Measurements from ENCODE around the gene CHST12. TPM values are rescaled to one million over a fixed set of nuclear protein-coding genes. Genes with fewer than 3 reads are reported as not detected.

CHST12 gene
- total RNA-seq (2014; rRNA removed; shearing (Covaris generic)) (3.1 and 3.9 TPM in 2 replicates), total RNA-seq (2022) (41.2 and 43.4 TPM in 2 replicates), Bru-seq, nascent RNA (percentile 60 among the genes with signal in this experiment), BruChase-seq, experiment 1, labeled RNA remaining after a 6-hour chase (percentile 77 among the genes with signal in this experiment), BruChase-seq, experiment 2, labeled RNA remaining after a 2-hour chase (percentile 64 among the genes with signal in this experiment)
- long read RNA-seq, full-length matches to known transcripts: 96 of 135 reads
- long read RNA-seq, partial matches to known transcripts: 3 of 135 reads
- long read RNA-seq, other reads (novel, unspliced or antisense): 36 of 135 reads

DNA sequence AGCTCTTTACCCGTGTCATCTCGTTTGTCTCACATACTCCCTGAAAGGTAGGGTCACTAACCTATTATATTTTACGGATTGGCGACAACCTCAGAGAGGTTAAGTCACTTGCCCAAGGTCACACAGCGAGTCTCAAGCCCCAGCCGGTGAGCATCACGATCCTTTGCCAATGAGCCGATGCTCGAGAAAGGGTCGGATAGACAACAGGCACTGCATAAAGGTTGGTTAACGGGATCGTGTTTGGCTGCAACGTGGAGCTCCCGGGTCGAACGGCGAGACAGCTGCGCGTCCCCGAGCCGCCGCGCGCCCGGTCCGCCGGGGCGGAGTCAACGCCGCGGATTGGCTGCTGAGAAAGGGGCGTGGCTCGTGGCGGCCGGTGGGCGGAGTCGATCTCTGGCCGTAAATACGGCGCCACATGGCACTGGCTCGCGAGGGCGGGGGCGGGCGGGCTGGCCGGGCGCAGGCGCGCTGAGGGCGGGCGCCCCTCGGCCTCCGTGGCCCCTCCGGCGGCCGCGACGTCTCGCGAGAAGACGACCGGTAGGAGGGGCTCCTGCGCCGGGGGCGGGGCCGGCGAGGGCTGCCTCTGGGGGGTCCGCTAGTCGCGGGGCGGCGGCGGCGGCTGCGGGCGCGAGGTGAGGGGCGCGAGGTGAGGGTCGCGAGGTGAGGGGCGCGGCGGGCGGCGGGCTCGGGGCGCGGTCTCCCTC, at the start of gene CHST12:
TSS of gene CHST12 (plus strand) at position 598 of the 704 bp plus-strand sequence. CDS start 29,029 bp downstream, outside the sequence.
- Histone ChIP-seq H3K4me2 (ENCODE audit: low read length) (peak within 1 kb of the TSS; percentile 88), H3K4me3 (ENCODE audit: low read depth, low read length, poor library complexity, severe bottlenecking) (peak within 1 kb of the TSS; percentile 91), H4K20me1 (ENCODE audit: insufficient read depth, low read length) (0 out of 2 replicates have a peak, but pooled peaks cover 4% of the 10 kb centered on the region), H3K36me3 (ENCODE audit: insufficient read depth, low read length) (no peaks in the 10 kb centered on the region), H2AFZ (ENCODE audit: low read length) (peak within 1 kb of the TSS; percentile 70; the same call in 1 of the 2 replicates), H3K9me3 (ENCODE audit: low read length) (no peaks in the 10 kb centered on the region), H3K4me1 (ENCODE audit: insufficient read depth, low read length, poor library complexity, severe bottlenecking) (peaks cover 50% of the 10 kb centered on the region), H3K79me2 (ENCODE audit: insufficient read depth, low read depth, low read length) (no peaks in the 10 kb centered on the region), H3K27ac (ENCODE audit: low read depth, low read length, poor library complexity, severe bottlenecking) (peak within 1 kb of the TSS; percentile 21), H3K9me2 (ENCODE audit: insufficient read depth, low read length) (no peaks in the 10 kb centered on the region)
- no peak for TF ChIP-seq EZH2phosphoT487 (IDR thresholded peaks at IDR 0.05; ENCODE audit: borderline replicate concordance, low read depth, low read length)
- TF ChIP-seq, protein P1, sequence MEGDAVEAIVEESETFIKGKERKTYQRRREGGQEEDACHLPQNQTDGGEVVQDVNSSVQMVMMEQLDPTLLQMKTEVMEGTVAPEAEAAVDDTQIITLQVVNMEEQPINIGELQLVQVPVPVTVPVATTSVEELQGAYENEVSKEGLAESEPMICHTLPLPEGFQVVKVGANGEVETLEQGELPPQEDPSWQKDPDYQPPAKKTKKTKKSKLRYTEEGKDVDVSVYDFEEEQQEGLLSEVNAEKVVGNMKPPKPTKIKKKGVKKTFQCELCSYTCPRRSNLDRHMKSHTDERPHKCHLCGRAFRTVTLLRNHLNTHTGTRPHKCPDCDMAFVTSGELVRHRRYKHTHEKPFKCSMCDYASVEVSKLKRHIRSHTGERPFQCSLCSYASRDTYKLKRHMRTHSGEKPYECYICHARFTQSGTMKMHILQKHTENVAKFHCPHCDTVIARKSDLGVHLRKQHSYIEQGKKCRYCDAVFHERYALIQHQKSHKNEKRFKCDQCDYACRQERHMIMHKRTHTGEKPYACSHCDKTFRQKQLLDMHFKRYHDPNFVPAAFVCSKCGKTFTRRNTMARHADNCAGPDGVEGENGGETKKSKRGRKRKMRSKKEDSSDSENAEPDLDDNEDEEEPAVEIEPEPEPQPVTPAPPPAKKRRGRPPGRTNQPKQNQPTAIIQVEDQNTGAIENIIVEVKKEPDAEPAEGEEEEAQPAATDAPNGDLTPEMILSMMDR (conservative IDR thresholded peaks at IDR 0.05; ENCODE audit: low read length): no peak
- POLR2A ChIA-PET: interaction anchor here (0.5 to 1.0 kb wide), 4 partner anchors 9 to 1981 kb away, joined by 3 to 4 read pairs (median 4); no protein-coding TSS in a partner anchor
- BruUV-seq (replicated peaks): no TSS peak
- DNase-seq (ENCODE audit: low spot score): peak; percentile 96
- CTCF ChIA-PET (ENCODE audit: unreplicated experiment): interaction anchor here (0.6 to 1.0 kb wide), 2 partner anchors 9 to 999 kb away, joined by 3 read pairs; no protein-coding TSS in a partner anchor
- intact Hi-C loops (cut with micrococcal nuclease; ENCODE audit: unreplicated experiment): loop anchor here (5.0 to 10.0 kb wide), 3 partner anchors 91 to 648 kb away; partner anchors contain the start of genes BRAT1, IQCE and SNX8

DNA sequence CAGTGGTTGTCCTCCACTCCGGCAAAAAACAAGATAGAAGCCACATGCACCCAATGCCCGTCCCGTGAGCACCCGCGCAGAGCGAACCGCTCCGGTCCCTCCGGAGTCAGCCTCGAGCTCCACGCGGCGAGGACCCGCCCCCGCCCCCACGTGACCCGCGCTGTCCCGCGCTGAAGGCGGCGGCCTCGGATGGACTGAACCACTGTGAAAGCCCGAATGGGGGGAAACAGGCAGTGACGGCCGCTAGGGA, 49.5 kb upstream of the CHST12 start:
- no TSS peak for BruUV-seq (replicated peaks)
- H3K4me1 ChIP-seq (ENCODE audit: insufficient read depth, low read length, poor library complexity, severe bottlenecking): peaks cover 20% of the 10 kb centered on the region
- peak; percentile 94 for DNase-seq (ENCODE audit: low spot score)
- no peaks in the 10 kb centered on the region for H3K9me2 ChIP-seq (ENCODE audit: insufficient read depth, low read length)
- ChIA-PET CTCF (ENCODE audit: unreplicated experiment) (interaction anchor here (0.7 kb wide), 1 partner anchor 116 kb away, joined by 3 read pairs; no protein-coding TSS in a partner anchor), POLR2A (interaction anchor here (1.0 to 1.2 kb wide), 3 partner anchors 16 to 114 kb away, joined by 3 to 5 read pairs (median 3); no protein-coding TSS in a partner anchor)
- peaks cover 58% of the 10 kb centered on the region for H3K79me2 ChIP-seq (ENCODE audit: insufficient read depth, low read depth, low read length)
- peak overlapping the region; percentile 79 for H3K27ac ChIP-seq (ENCODE audit: low read depth, low read length, poor library complexity, severe bottlenecking)
- peak overlapping the region; percentile 89 for H2AFZ ChIP-seq (ENCODE audit: low read length)
- H4K20me1 ChIP-seq (ENCODE audit: insufficient read depth, low read length): peaks cover 24% of the 10 kb centered on the region
- H3K9me3 ChIP-seq (ENCODE audit: low read length): no peaks in the 10 kb centered on the region
- intact Hi-C loops (cut with micrococcal nuclease; ENCODE audit: unreplicated experiment): loop anchor here (2.0 to 10.0 kb wide), 2 partner anchors 53 to 779 kb away; partner anchors contain the start of gene PSMG3
- H3K4me2 ChIP-seq (ENCODE audit: low read length): peak overlapping the region; percentile 73
- H3K4me3 ChIP-seq (ENCODE audit: low read depth, low read length, poor library complexity, severe bottlenecking): peak overlapping the region; percentile 91
- H3K36me3 ChIP-seq (ENCODE audit: insufficient read depth, low read length): peaks cover 30% of the 10 kb centered on the region
- TF ChIP-seq, protein P1 (conservative IDR thresholded peaks at IDR 0.05; ENCODE audit: low read length): no peak
- no peak for TF ChIP-seq EZH2phosphoT487 (IDR thresholded peaks at IDR 0.05; ENCODE audit: borderline replicate concordance, low read depth, low read length)
